Measurements from ENCODE around the gene SPOCK1.

Gene SPOCK1

GRCh38 chr5:137491121-137491520 lies 8.0 kb downstream of the SPOCK1 start:
- no peak for DNase-seq

GRCh38 chr5:137490591-137490990 lies 8.5 kb downstream of the SPOCK1 start:
- DNase-seq = no peak

GRCh38 chr5:137488974-137489373 lies 10.2 kb downstream of the SPOCK1 start:
- no peak for DNase-seq

DNA sequence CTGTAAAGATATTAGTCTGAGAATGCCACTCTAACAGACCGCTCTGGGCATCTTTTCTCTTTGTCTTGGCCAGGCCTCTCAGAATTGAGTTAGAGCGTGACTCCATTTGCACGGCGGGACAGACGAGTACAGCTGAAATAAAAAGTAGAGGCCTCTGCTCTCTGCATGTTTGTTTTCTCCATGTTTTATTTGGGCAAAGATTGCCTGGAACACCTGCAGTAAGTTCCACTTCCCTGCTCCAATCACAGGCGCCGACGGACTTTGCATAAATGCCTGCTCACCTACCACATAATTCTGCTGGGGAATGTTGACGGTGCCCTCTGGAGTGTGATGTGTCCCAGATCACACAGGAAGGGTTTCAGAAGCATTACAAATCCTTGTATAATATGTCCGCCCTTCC lies 10.6 kb downstream of the SPOCK1 start:
- no peak for DNase-seq

GRCh38 chr5:137487600-137487999 lies 11.5 kb downstream of the SPOCK1 start:
- DNase-seq = no peak

DNA sequence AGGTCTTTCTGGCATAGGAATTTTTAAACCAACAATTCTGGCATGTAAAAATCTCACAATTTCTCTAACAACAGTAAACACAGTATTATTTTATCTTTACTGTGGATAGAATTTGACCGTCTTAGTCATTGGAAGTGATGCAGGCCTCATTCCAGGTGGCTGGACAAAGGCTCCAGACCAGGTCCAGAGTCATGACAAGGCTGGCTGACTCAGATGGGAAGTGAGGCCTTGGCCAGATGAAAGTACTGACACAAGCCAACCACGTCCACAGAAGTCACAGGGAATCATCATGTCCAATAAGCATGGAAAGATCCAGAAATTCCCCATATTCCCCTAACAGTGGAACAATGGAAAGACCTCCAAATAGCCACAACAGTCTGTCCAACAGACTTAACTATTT lies 12.4 kb downstream of the SPOCK1 start:
- DNase-seq = no peak

- no peak for DNase-seq
Measured at GRCh38 chr5:137481596-137481995, 17.5 kb downstream of the SPOCK1 start.

- no peak for DNase-seq
Measured at GRCh38 chr5:137478043-137478442, 21.1 kb downstream of the SPOCK1 start.

DNA sequence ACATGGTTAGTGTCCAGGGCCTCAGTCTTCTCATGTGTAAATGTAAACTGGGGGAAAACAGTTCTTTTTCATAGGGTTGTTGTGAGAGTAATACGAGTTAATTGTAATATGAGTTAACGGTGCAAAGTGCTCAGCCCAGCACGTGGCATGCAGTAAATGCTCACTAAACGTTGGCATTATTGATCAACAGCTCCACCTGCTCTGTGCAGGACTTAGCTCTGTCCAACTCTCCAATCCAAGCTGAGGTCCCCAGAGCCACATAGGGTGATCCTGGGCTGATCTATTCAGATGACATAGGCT lies 28.3 kb downstream of the SPOCK1 start:
- no peak for DNase-seq

DNA sequence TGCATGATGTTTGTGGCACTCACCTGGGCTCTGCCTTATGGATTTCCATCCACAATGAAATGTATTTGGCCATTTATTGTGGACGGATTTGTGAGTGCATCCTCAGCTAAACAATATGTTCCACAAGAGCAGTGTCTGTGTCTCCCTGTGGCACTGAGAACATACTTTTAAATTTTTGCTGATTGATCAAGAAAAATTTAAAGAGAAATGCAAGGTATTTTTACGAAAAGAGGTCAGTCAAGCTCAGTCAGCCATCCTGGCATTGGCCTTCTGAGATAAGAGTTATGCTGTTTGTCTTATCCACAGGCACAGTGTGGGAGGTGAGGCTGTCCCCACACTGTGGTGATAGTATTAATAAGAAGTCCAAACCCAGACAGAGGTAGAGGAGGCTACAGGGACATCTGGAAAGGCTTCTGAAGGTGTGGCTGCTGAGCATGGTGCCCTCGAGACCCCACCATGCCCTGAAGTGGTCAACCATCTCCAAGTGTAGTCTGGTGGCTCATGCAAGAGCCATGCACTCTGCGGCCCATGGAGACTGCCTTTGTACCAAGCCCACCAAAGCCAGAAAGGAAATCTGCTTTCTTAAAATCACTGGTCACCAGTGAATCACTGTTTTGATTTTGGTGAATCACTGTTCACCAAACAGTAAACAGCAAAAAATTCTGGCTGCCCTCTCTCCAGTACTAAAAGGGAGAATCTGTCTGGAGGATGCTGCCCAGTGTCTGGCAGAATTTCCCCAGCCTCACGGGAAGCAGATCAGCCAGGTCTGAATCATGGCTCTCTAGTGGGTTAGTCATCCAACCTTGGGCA lies 28.8 kb downstream of the SPOCK1 start:
- DNase-seq = no peak

GRCh38 chr5:137466889-137467288 lies 32.2 kb downstream of the SPOCK1 start:
- no peak for DNase-seq

GRCh38 chr5:137465930-137466329 lies 33.2 kb downstream of the SPOCK1 start:
- DNase-seq = no peak

- no peak for DNase-seq
Measured at GRCh38 chr5:137462816-137463520, 36.2 kb downstream of the SPOCK1 start.

- DNase-seq = no peak
Measured at GRCh38 chr5:137462265-137462590, 36.9 kb downstream of the SPOCK1 start.

DNA sequence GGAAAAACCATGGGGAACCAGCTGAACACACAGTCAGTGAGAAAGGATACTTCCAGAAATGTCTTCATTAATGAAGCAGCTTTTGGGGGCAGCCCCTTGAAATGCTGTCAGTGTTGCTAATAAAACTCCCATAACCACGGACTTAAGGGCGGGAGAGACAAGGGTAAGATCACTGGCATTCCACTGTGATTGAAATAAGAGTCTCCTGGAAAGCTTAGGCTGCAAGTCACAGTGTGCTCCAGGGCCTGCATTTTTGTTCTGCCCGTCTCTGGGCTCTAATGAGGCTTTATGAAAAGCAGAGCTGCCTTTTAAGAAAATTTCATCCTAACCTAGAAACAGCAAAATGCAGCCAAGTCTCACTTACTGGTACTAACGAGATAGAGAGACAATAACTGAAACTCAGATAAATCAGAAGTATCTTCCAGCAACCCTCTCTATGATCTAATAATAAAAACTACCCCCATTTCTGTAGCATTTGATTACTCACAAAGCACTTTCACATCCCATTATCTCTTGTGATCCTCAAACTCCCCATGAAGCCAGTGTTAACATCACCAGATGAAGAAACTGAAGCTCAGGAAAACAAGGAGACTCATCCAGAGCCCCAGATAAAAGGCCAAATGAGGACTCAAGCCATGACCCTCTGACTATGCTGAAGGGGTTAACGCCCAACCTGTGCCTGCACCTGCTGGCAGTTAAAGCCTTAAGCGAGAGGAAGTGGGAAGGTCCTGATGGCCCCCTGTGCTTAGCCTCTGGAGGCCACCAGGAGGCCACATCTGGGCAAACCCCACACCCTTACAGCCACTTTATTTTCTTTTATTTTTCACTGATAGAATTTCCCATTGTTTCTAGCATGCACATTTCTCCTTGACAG lies 37.5 kb downstream of the SPOCK1 start:
- no peak for DNase-seq

GRCh38 chr5:137454671-137455070 lies 44.5 kb downstream of the SPOCK1 start:
- no peak for DNase-seq

GRCh38 chr5:137453483-137454080 lies 45.5 kb downstream of the SPOCK1 start:
- DNase-seq = no peak

- no peak for DNase-seq
Measured at GRCh38 chr5:137450759-137451158, 48.4 kb downstream of the SPOCK1 start.

GRCh38 chr5:137448868-137449267 lies 50.3 kb downstream of the SPOCK1 start:
- no peak for DNase-seq

- no peak for DNase-seq
Measured at GRCh38 chr5:137446615-137447014, 52.5 kb downstream of the SPOCK1 start.

- DNase-seq = no peak
Measured at GRCh38 chr5:137446151-137446550, 53.0 kb downstream of the SPOCK1 start.

GRCh38 chr5:137442660-137443059 lies 56.5 kb downstream of the SPOCK1 start:
- no peak for DNase-seq

DNA sequence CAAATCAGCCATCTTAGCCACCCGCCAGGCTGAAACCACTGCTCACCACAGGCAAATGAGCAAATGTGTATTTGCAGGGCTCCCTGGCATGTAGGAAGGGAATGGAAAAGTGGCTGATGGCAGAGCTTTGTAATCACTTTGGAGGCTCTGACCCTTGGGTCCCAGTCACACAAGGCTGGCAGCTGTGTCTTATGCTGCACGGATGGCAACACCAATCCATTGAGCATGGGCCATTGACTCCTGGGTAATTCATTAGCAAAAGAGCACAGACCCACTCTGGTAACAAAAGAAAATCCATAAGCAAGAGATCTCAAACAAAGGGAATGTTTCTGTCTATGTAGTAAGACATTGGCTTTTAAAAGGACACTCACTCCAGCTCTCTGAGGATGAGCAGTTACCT lies 57.6 kb downstream of the SPOCK1 start:
- no peak for DNase-seq
